NCI-H146 treated with DMSO at 0.1 percent for 48 hours (cell line): Measurements from ENCODE around the gene SLC38A3.
A peak's percentile ranks its signal among the peaks of the same experiment; 100 is the strongest.
"Not testable (repeated sequence)": the region's sequence is repeated elsewhere in the genome, so short reads cannot be mapped to it uniquely, and the experiment has no call there.

Experiments used
- DNase-seq: peaks from one replicate; lab custom pipeline; 2025; ENCODE audit not compliant: unreplicated experiment; lab: John Stamatoyannopoulos, UW

The SLC38A3 gene

GRCh38 chr3:50246517-50246954 lies 41.5 kb downstream of the SLC38A3 start:
- no peak for DNase-seq

- no peak for DNase-seq
These were observed 43.3 kb downstream of the SLC38A3 start for GRCh38 chr3:50248387-50248786.

- DNase-seq = no peak
These were observed 44.4 kb downstream of the SLC38A3 start for GRCh38 chr3:50249457-50249856.

- no peak for DNase-seq
These were observed 45.4 kb downstream of the SLC38A3 start for GRCh38 chr3:50250514-50250913.

GRCh38 chr3:50251220-50251619 lies 46.1 kb downstream of the SLC38A3 start:
- no peak for DNase-seq

GRCh38 chr3:50254577-50255250 lies 49.6 kb downstream of the SLC38A3 start:
- no peak for DNase-seq

- no peak for DNase-seq
These were observed 50.2 kb downstream of the SLC38A3 start for GRCh38 chr3:50255251-50255615.

- no peak for DNase-seq
These were observed 52.2 kb downstream of the SLC38A3 start for GRCh38 chr3:50256978-50257890.

GRCh38 chr3:50258029-50258680 lies 53.1 kb downstream of the SLC38A3 start:
- no peak for DNase-seq

GRCh38 chr3:50258979-50259378 lies 53.9 kb downstream of the SLC38A3 start:
- DNase-seq = no peak

GRCh38 chr3:50259432-50260026 lies 54.5 kb downstream of the SLC38A3 start:
- DNase-seq = no peak

- DNase-seq = peak; percentile 39
These were observed 55.2 kb downstream of the SLC38A3 start for GRCh38 chr3:50260027-50260941.

- DNase-seq = no peak
These were observed 55.9 kb downstream of the SLC38A3 start for GRCh38 chr3:50260942-50261441.

- no peak for DNase-seq
These were observed 56.4 kb downstream of the SLC38A3 start for GRCh38 chr3:50261505-50261904.

- DNase-seq = not testable (repeated sequence)
These were observed 57.1 kb downstream of the SLC38A3 start for GRCh38 chr3:50262200-50262599.

- DNase-seq = no peak
These were observed 57.7 kb downstream of the SLC38A3 start for GRCh38 chr3:50262778-50263177.

- no peak for DNase-seq
These were observed 58.7 kb downstream of the SLC38A3 start for GRCh38 chr3:50263478-50264382.

GRCh38 chr3:50264383-50264963 lies 59.4 kb downstream of the SLC38A3 start:
- no peak for DNase-seq
